ENCODE results near the gene ARHGAP32. TPM values are rescaled to one million over a fixed set of nuclear protein-coding genes. Genes with fewer than 3 reads are reported as not detected.

Gene ARHGAP32
- total and polyA plus RNA-seq, 10 donors, result 0.53 to 17.0 (median 10.2) TPM

GRCh38 chr11:128947773-128948172, 244.4 kb downstream of the ARHGAP32 start:
- 78 to 86% (median 81%) methylated on average over 2 of the region's 2 CpGs for WGBS, 5 donors
- H3K27me3 ChIP-seq (replicated peaks in 1 of 7), result peaks cover 0 to 7% (median 0%) of the 10 kb centered on the region in 7 donors
- intact Hi-C loops (cut with DNase I; ENCODE audit: low total_unique reads), result no loop called here
- H3K4me3 ChIP-seq, result no peak overlapping the region
- H3K27ac ChIP-seq, result no peak overlapping the region
- H3K36me3 ChIP-seq, result no peaks in the 10 kb centered on the region
- no peaks in the 10 kb centered on the region for H3K9me3 ChIP-seq
- H3K4me1 ChIP-seq, result no peaks in the 10 kb centered on the region
- TF ChIP-seq CTCF (IDR thresholded peaks at IDR 0.05 in 8 of 11, conservative IDR thresholded peaks at IDR 0.05 in 3 of 11), result no peak
- no peak for TF ChIP-seq POLR2A (IDR thresholded peaks at IDR 0.05)
- TF ChIP-seq POLR2AphosphoS5 (IDR thresholded peaks at IDR 0.05), result no peak
- DNase-seq, result no peak

- intact Hi-C loops (cut with DNase I; ENCODE audit: low total_unique reads), result no loop called here
- TF ChIP-seq POLR2A (IDR thresholded peaks at IDR 0.05), result no peak
- no peak for TF ChIP-seq POLR2AphosphoS5 (IDR thresholded peaks at IDR 0.05)
- TF ChIP-seq CTCF (IDR thresholded peaks at IDR 0.05 in 8 of 11, conservative IDR thresholded peaks at IDR 0.05 in 3 of 11), result no peak
- H3K36me3 ChIP-seq, result no peaks in the 10 kb centered on the region
- peaks cover 0 to 15% (median 0%) of the 10 kb centered on the region in 7 donors for H3K27me3 ChIP-seq (replicated peaks in 1 of 7)
- DNase-seq, result no peak
- H3K4me3 ChIP-seq, result no peak overlapping the region
- H3K4me1 ChIP-seq, result no peaks in the 10 kb centered on the region
- no peak overlapping the region for H3K27ac ChIP-seq
- no peaks in the 10 kb centered on the region for H3K9me3 ChIP-seq
- 92 to 100% (median 96%) methylated on average over 2 of the region's 2 CpGs for WGBS, 5 donors
These were observed 245.5 kb downstream of the ARHGAP32 start for GRCh38 chr11:128946648-128947047.

- no peaks in the 10 kb centered on the region for H3K9me3 ChIP-seq
- intact Hi-C loops (cut with DNase I; ENCODE audit: low total_unique reads), result no loop called here
- no peak for DNase-seq
- no peaks in the 10 kb centered on the region for H3K36me3 ChIP-seq
- H3K27me3 ChIP-seq (replicated peaks in 1 of 7), result peaks cover 0 to 15% (median 0%) of the 10 kb centered on the region in 7 donors
- H3K4me1 ChIP-seq, result peaks cover 0 to 8% (median 0%) of the 10 kb centered on the region in 6 donors
- H3K27ac ChIP-seq, result no peak overlapping the region
- 86 to 95% (median 91%) methylated on average over 12 to 16 of the region's 16 CpGs for WGBS, 5 donors
- TF ChIP-seq POLR2AphosphoS5 (IDR thresholded peaks at IDR 0.05) (no peak), POLR2A (IDR thresholded peaks at IDR 0.05) (no peak), CTCF (IDR thresholded peaks at IDR 0.05 in 8 of 11, conservative IDR thresholded peaks at IDR 0.05 in 3 of 11) (no peak)
- no peak overlapping the region for H3K4me3 ChIP-seq
These were observed 248.6 kb downstream of the ARHGAP32 start for GRCh38 chr11:128943428-128943976.

GRCh38 chr11:128942817-128943427, 249.2 kb downstream of the ARHGAP32 start, which contains the start of gene TP53AIP1:
Gene TP53AIP1 (minus strand): TSS chr11:128942871. CDS start chr11:128937818, 5,053 bp downstream.
- H3K27ac ChIP-seq, result no peak within 1 kb of the TSS
- 79 to 97% (median 92%) methylated on average over 15 to 21 of the region's 21 CpGs for WGBS, 5 donors

More at GRCh38 chr11:128942817-128943427, 249.2 kb downstream of the ARHGAP32 start, which contains the start of gene TP53AIP1:
- Histone ChIP-seq H3K9me3 (no peaks in the 10 kb centered on the region), H3K27me3 (replicated peaks in 1 of 7) (peaks cover 0 to 15% (median 0%) of the 10 kb centered on the region in 7 donors), H3K4me3 (no peak within 1 kb of the TSS), H3K36me3 (no peaks in the 10 kb centered on the region), H3K4me1 (peaks cover 0 to 8% (median 0%) of the 10 kb centered on the region in 6 donors)
- no peak for DNase-seq
- no peak for TF ChIP-seq POLR2AphosphoS5 (IDR thresholded peaks at IDR 0.05)
- no peak for TF ChIP-seq CTCF (IDR thresholded peaks at IDR 0.05 in 8 of 11, conservative IDR thresholded peaks at IDR 0.05 in 3 of 11)
- TF ChIP-seq POLR2A (IDR thresholded peaks at IDR 0.05), result no peak
- intact Hi-C loops (cut with DNase I; ENCODE audit: low total_unique reads), result no loop called here

Measured in spleen (tissue), 11 donors.